GM12875 (cell line): ENCODE data around the gene ACSF3.
A peak's percentile ranks its signal among the peaks of the same experiment; 100 is the strongest.

Experiments used
- H3K4me3 ChIP-seq: one replicate; pipeline ENCODE4 v1.5.1; 2011; ENCODE audit warnings: low read depth, low read length, control low read depth
- CTCF ChIP-seq: IDR thresholded peaks from 2 replicates; pipeline ENCODE4 v1.5.1; 2011; ENCODE audit warnings: low read depth, mild to moderate bottlenecking, control low read depth, inconsistent platforms, low read length, moderate library complexity, borderline replicate concordance; ENCODE audit not compliant: insufficient read depth

ACSF3 gene

GRCh38 chr16:89094880-89095258, 1.2 kb downstream of the ACSF3 start:
- no peak for TF ChIP-seq CTCF
- H3K4me3 ChIP-seq: peak overlapping the region; percentile 59

- H3K4me3 ChIP-seq: no peak overlapping the region
- no peak for TF ChIP-seq CTCF
Measured at GRCh38 chr16:89095491-89095951, 1.9 kb downstream of the ACSF3 start.

- no peak overlapping the region for H3K4me3 ChIP-seq
- TF ChIP-seq CTCF: no peak
Measured at GRCh38 chr16:89096042-89096717, 2.5 kb downstream of the ACSF3 start.

GRCh38 chr16:89096768-89097391, 3.2 kb downstream of the ACSF3 start:
- no peak overlapping the region for H3K4me3 ChIP-seq
- TF ChIP-seq CTCF: no peak

- no peak for TF ChIP-seq CTCF
- H3K4me3 ChIP-seq: no peak overlapping the region
Measured at GRCh38 chr16:89097392-89097772, 3.7 kb downstream of the ACSF3 start.

- no peak overlapping the region for H3K4me3 ChIP-seq
- TF ChIP-seq CTCF: no peak
Measured at GRCh38 chr16:89098767-89099430, 5.2 kb downstream of the ACSF3 start.
